ENCODE data around the gene FGGY. TPM values are rescaled to one million over a fixed set of nuclear protein-coding genes. Genes with fewer than 3 reads are reported as not detected.
"Not testable (repeated sequence)": the region's sequence is repeated elsewhere in the genome, so short reads cannot be mapped to it uniquely, and the experiment has no call there.

FGGY gene
- total and polyA plus RNA-seq, 2 donors = 15.6 to 25.3 TPM

DNA sequence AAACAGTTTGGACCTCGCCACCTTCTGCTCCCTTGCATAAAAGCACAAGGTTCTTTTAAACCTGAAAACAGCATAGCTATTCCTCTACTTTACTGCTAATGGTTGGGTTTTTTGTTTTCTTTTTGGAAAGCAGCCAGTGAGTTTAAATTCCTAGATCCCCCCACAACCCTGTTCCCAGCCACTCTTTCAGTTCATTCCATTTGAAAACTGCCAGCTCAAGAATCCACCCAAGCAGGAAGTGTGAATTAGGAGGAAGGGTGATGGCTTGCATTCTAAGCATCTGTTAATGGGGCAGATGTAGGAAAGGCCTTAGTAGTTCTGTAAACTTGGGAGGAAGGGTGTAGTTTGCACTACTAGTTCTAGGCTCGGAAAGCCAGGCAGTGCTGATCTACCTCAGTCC lies 344.9 kb downstream of the FGGY start:
- Histone ChIP-seq H3K36me3 (ENCODE audit: control insufficient read depth in 2 of 2, insufficient read depth in 2 of 2, low read length in 1 of 2) (no peaks in the 10 kb centered on the region), H3K4me1 (ENCODE audit: control insufficient read depth in 2 of 2, insufficient read depth in 2 of 2, low read length in 2 of 2) (no peaks in the 10 kb centered on the region), H3K4me3 (ENCODE audit: low read length in 2 of 2) (no peak overlapping the region), H3K27me3 (ENCODE audit: control insufficient read depth in 2 of 2, insufficient read depth in 1 of 2, low read length in 1 of 2) (no peaks in the 10 kb centered on the region), H3K9me3 (ENCODE audit: control insufficient read depth in 2 of 2, insufficient read depth in 1 of 2, low read length in 1 of 2) (no peaks in the 10 kb centered on the region), H3K27ac (ENCODE audit: low read depth in 1 of 2, low read length in 1 of 2) (no peak overlapping the region)
- WGBS = 98% methylated on average over 2 of the region's 2 CpGs
- DNase-seq (ENCODE audit: low read depth in 6 of 9, low spot score in 9 of 9) = no peak

DNA sequence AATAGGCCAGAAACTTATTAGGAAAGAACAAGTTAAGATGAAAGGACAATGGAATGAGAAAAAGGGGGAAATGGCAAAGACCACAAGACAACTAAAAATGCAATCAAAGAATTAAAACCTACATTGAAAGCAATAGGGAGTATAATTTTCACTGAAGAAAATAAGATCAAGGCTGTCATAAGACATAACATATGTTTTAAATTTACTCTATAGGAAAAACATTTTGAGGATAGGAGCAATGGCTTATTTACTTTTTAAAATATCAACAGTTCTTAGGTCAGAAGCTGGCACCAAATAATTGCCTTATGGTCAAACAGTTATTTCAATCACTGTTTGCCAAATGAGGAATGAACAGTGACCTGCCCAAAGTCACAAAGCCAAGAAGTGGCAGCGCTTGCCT lies 346.6 kb downstream of the FGGY start:
- Histone ChIP-seq H3K4me3 (ENCODE audit: low read length in 2 of 2) (no peak overlapping the region), H3K27ac (ENCODE audit: low read depth in 1 of 2, low read length in 1 of 2) (no peak overlapping the region), H3K27me3 (ENCODE audit: control insufficient read depth in 2 of 2, insufficient read depth in 1 of 2, low read length in 1 of 2) (no peaks in the 10 kb centered on the region), H3K9me3 (ENCODE audit: control insufficient read depth in 2 of 2, insufficient read depth in 1 of 2, low read length in 1 of 2) (no peaks in the 10 kb centered on the region), H3K36me3 (ENCODE audit: control insufficient read depth in 2 of 2, insufficient read depth in 2 of 2, low read length in 1 of 2) (no peaks in the 10 kb centered on the region), H3K4me1 (ENCODE audit: control insufficient read depth in 2 of 2, insufficient read depth in 2 of 2, low read length in 2 of 2) (no peaks in the 10 kb centered on the region)
- no peak for DNase-seq (ENCODE audit: low read depth in 6 of 9, low spot score in 9 of 9)
- WGBS = 100% methylated on average over 1 of the region's 1 CpG

DNA sequence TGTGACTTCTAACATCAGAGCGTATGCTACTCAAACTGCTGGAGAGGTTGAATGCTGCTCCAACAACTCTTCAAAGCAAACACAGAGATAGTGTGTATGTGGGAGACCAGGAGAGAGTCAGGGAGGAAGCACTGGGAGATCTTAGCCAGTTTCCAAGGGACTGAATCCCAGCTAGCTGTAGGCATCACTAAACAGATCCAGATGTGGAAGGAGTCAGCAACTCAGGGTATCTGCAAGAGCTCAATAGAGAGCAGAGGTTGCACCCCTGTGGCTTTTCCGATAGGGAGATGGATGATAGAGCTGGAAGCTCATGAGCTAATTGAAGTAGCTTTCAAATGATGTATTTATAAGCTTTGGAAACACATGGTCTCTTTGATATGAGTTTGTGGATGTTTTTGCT lies 349.0 kb downstream of the FGGY start:
- Histone ChIP-seq H3K36me3 (ENCODE audit: control insufficient read depth in 2 of 2, insufficient read depth in 2 of 2, low read length in 1 of 2) (no peaks in the 10 kb centered on the region), H3K27ac (ENCODE audit: low read depth in 1 of 2, low read length in 1 of 2) (no peak overlapping the region), H3K27me3 (ENCODE audit: control insufficient read depth in 2 of 2, insufficient read depth in 1 of 2, low read length in 1 of 2) (no peaks in the 10 kb centered on the region), H3K9me3 (ENCODE audit: control insufficient read depth in 2 of 2, insufficient read depth in 1 of 2, low read length in 1 of 2) (no peaks in the 10 kb centered on the region), H3K4me1 (ENCODE audit: control insufficient read depth in 2 of 2, insufficient read depth in 2 of 2, low read length in 2 of 2) (no peaks in the 10 kb centered on the region), H3K4me3 (ENCODE audit: low read length in 2 of 2) (no peak overlapping the region)
- 92% methylated on average over 2 of the region's 2 CpGs for WGBS
- DNase-seq (ENCODE audit: low read depth in 6 of 9, low spot score in 9 of 9) = no peak

DNA sequence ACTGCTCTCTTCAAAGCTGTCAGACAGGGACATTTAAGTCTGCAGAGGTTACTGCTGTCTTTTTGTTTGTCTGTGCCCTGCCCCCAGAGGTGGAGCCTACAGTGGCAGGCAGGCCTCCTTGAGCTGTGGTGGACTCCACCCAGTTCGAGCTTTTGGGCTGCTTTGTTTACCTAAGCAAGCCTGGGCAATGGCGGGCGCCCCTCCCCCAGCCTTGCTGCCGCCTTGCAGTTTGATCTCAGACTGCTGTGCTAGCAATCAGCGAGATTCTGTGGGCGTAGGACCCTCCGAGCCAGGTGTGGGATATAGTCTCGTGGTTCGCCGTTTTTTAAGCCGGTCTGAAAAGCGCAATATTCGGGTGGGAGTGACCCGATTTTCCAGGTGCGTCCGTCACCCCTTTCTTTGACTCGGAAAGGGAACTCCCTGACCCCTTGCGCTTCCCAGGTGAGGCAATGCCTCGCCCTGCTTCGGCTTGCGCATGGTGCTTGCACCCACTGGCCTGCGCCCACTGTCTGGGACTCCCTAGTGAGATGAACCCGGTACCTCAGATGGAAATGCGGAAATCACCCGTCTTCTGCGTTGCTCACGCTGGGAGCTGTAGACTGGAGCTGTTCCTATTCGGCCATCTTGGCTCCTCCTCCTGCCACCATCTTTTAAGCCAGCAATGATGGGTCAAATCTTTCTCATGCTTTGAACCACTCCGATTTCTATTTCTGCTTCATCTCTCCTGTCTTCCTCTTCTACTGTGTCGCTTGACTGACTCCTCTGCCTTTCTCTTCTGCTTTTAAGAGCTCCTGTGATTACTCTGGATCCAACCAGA lies 356.5 kb downstream of the FGGY start:
- not testable (repeated sequence) for H3K4me1 ChIP-seq (ENCODE audit: control insufficient read depth in 2 of 2, insufficient read depth in 2 of 2, low read length in 2 of 2); H3K27ac ChIP-seq (ENCODE audit: low read depth in 1 of 2, low read length in 1 of 2); DNase-seq (ENCODE audit: low read depth in 6 of 9, low spot score in 9 of 9); H3K4me3 ChIP-seq (ENCODE audit: low read length in 2 of 2); H3K27me3 ChIP-seq (ENCODE audit: control insufficient read depth in 2 of 2, insufficient read depth in 1 of 2, low read length in 1 of 2); H3K9me3 ChIP-seq (ENCODE audit: control insufficient read depth in 2 of 2, insufficient read depth in 1 of 2, low read length in 1 of 2); H3K36me3 ChIP-seq (ENCODE audit: control insufficient read depth in 2 of 2, insufficient read depth in 2 of 2, low read length in 1 of 2)
- 97% methylated on average over 26 of the region's 30 CpGs for WGBS

DNA sequence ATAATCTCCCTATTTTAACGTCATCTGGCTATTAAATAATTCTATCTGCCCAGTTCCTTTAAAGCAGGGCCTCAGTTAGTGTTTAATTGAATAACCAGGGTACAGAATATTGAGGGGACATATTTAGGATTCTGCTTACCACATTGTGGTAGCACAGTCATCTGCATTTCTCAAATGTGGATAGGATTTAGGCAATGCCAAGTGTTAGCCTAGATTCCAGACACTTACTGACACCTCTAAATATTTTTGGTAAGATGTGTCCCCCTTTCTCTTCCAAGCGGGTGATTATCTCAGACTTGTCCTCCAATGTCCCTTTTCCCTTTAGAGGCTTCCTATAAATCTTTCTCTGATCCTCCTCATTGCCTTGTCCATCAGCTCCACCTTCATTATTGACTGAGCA lies 357.1 kb downstream of the FGGY start:
- 96% methylated on average over 2 of the region's 2 CpGs for WGBS
- Histone ChIP-seq H3K36me3 (ENCODE audit: control insufficient read depth in 2 of 2, insufficient read depth in 2 of 2, low read length in 1 of 2) (no peaks in the 10 kb centered on the region), H3K9me3 (ENCODE audit: control insufficient read depth in 2 of 2, insufficient read depth in 1 of 2, low read length in 1 of 2) (no peaks in the 10 kb centered on the region), H3K27me3 (ENCODE audit: control insufficient read depth in 2 of 2, insufficient read depth in 1 of 2, low read length in 1 of 2) (no peaks in the 10 kb centered on the region), H3K4me3 (ENCODE audit: low read length in 2 of 2) (no peak overlapping the region), H3K27ac (ENCODE audit: low read depth in 1 of 2, low read length in 1 of 2) (no peak overlapping the region), H3K4me1 (ENCODE audit: control insufficient read depth in 2 of 2, insufficient read depth in 2 of 2, low read length in 2 of 2) (no peaks in the 10 kb centered on the region)
- DNase-seq (ENCODE audit: low read depth in 6 of 9, low spot score in 9 of 9) = no peak

DNA sequence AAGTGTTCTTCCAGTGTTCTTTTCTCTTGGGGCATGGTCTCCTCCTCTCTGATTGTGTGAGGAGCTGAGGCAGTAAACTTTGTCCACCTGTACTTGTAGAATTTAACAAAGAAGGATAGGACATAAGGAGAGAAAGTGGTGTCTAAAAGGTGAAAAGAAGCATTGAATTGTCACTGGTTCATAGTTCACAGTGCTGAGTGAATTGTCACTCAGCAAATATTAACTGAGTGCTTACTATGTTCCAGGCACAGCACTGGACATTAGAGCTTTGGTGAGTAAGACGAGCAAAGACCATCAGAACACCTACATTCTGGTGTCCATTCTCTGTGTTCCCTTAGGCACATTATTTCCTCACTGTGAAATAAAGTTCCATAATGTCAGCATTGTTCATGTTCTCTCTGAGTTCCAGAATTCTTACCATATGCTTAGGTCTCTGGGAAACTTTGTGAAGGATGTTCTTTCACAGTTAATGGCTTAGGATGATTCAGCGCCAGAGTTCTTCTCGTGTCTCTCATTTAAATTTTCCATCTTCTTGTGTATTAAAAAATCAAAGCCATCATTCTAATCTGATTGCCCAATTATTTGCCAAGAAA lies 361.1 kb downstream of the FGGY start:
- no peak for DNase-seq (ENCODE audit: low read depth in 6 of 9, low spot score in 9 of 9)
- Histone ChIP-seq H3K4me1 (ENCODE audit: control insufficient read depth in 2 of 2, insufficient read depth in 2 of 2, low read length in 2 of 2) (no peaks in the 10 kb centered on the region), H3K36me3 (ENCODE audit: control insufficient read depth in 2 of 2, insufficient read depth in 2 of 2, low read length in 1 of 2) (no peaks in the 10 kb centered on the region), H3K27me3 (ENCODE audit: control insufficient read depth in 2 of 2, insufficient read depth in 1 of 2, low read length in 1 of 2) (no peaks in the 10 kb centered on the region), H3K9me3 (ENCODE audit: control insufficient read depth in 2 of 2, insufficient read depth in 1 of 2, low read length in 1 of 2) (no peaks in the 10 kb centered on the region), H3K4me3 (ENCODE audit: low read length in 2 of 2) (no peak overlapping the region), H3K27ac (ENCODE audit: low read depth in 1 of 2, low read length in 1 of 2) (no peak overlapping the region)
- 97% methylated on average over 3 of the region's 3 CpGs for WGBS

DNA sequence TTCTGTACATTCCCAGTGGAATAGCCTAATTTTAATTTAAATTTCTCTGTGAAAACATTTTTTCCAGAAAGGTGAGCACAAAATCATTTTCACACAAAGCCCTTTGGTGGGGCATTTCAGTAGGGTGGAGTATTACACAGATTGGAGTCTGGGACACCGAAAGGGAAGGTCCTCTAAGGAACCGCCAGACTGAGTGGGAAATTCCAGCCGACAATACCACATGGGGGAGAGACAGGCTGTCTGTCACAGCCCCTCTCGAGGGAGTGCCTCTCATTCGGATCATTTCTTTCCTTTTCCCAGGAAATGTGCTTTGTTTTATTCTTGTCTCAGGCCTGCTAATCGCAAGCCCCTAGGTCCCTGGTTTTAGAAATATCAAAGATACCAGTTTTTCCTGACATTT lies 367.3 kb downstream of the FGGY start:
- 92% methylated on average over 6 of the region's 6 CpGs for WGBS

DNA sequence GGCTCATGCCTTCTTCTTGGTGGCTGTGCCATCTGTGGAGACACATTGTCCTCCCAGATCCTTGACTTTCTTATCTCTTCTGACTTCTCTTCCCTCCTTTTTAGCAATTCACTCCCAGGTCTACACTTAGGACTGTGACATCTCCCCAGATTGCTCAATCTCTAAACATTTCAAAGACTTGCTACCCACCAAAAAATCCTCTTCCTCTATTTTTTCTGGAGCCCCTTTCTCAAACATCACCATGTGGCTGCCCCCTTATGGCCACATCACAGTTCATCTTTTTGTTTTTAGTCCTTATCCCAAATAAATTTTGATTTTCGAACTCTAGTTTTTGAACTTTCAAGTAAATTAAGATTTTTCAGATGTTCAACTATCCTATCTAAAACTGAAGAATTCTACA lies 369.2 kb downstream of the FGGY start:
- Histone ChIP-seq H3K4me1 (ENCODE audit: control insufficient read depth in 2 of 2, insufficient read depth in 2 of 2, low read length in 2 of 2) (no peaks in the 10 kb centered on the region), H3K4me3 (ENCODE audit: low read length in 2 of 2) (no peak overlapping the region), H3K36me3 (ENCODE audit: control insufficient read depth in 2 of 2, insufficient read depth in 2 of 2, low read length in 1 of 2) (no peaks in the 10 kb centered on the region), H3K27me3 (ENCODE audit: control insufficient read depth in 2 of 2, insufficient read depth in 1 of 2, low read length in 1 of 2) (no peaks in the 10 kb centered on the region), H3K9me3 (ENCODE audit: control insufficient read depth in 2 of 2, insufficient read depth in 1 of 2, low read length in 1 of 2) (no peaks in the 10 kb centered on the region), H3K27ac (ENCODE audit: low read depth in 1 of 2, low read length in 1 of 2) (no peak overlapping the region)
- DNase-seq (ENCODE audit: low read depth in 6 of 9, low spot score in 9 of 9) = no peak
- WGBS = 95% methylated on average over 1 of the region's 1 CpG

More for the DNA sequence above, 367.3 kb downstream of the FGGY start:
- no peak for DNase-seq (ENCODE audit: low read depth in 6 of 9, low spot score in 9 of 9)
- Histone ChIP-seq H3K4me3 (ENCODE audit: low read length in 2 of 2) (no peak overlapping the region), H3K27me3 (ENCODE audit: control insufficient read depth in 2 of 2, insufficient read depth in 1 of 2, low read length in 1 of 2) (no peaks in the 10 kb centered on the region), H3K36me3 (ENCODE audit: control insufficient read depth in 2 of 2, insufficient read depth in 2 of 2, low read length in 1 of 2) (no peaks in the 10 kb centered on the region), H3K27ac (ENCODE audit: low read depth in 1 of 2, low read length in 1 of 2) (no peak overlapping the region), H3K4me1 (ENCODE audit: control insufficient read depth in 2 of 2, insufficient read depth in 2 of 2, low read length in 2 of 2) (no peaks in the 10 kb centered on the region), H3K9me3 (ENCODE audit: control insufficient read depth in 2 of 2, insufficient read depth in 1 of 2, low read length in 1 of 2) (no peaks in the 10 kb centered on the region)

DNA sequence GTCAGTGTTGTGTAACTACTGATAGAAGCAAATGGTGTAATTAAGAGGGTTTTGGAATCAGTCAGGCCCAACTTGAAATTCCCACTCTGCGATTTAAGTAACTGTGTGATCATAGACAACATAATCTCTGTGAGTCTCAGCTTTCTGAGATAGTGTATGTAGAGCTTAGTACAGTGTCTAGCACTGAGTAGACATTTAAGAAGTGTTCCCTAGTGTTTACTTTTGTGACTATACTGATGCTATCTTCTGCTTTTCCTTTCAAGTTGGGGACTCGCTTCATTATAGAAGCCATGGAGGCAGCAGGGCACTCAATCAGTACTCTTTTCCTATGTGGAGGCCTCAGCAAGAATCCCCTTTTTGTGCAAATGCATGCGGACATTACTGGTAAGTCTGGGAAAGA lies 370.1 kb downstream of the FGGY start:
- Histone ChIP-seq H3K27ac (ENCODE audit: low read depth in 1 of 2, low read length in 1 of 2) (no peak overlapping the region), H3K9me3 (ENCODE audit: control insufficient read depth in 2 of 2, insufficient read depth in 1 of 2, low read length in 1 of 2) (no peaks in the 10 kb centered on the region), H3K27me3 (ENCODE audit: control insufficient read depth in 2 of 2, insufficient read depth in 1 of 2, low read length in 1 of 2) (no peaks in the 10 kb centered on the region), H3K36me3 (ENCODE audit: control insufficient read depth in 2 of 2, insufficient read depth in 2 of 2, low read length in 1 of 2) (no peaks in the 10 kb centered on the region), H3K4me3 (ENCODE audit: low read length in 2 of 2) (no peak overlapping the region), H3K4me1 (ENCODE audit: control insufficient read depth in 2 of 2, insufficient read depth in 2 of 2, low read length in 2 of 2) (no peaks in the 10 kb centered on the region)
- WGBS = 96% methylated on average over 3 of the region's 3 CpGs
- no peak for DNase-seq (ENCODE audit: low read depth in 6 of 9, low spot score in 9 of 9)
